NCI-H524 (cell line): Measurements from ENCODE around the gene UBE2D1.
A peak's percentile ranks its signal among the peaks of the same experiment; 100 is the strongest.

Source experiments
- DNase-seq, 2 experiments: peaks; one replicate each; lab custom pipeline; 2025; lab: John Stamatoyannopoulos, UW

The UBE2D1 gene

DNA sequence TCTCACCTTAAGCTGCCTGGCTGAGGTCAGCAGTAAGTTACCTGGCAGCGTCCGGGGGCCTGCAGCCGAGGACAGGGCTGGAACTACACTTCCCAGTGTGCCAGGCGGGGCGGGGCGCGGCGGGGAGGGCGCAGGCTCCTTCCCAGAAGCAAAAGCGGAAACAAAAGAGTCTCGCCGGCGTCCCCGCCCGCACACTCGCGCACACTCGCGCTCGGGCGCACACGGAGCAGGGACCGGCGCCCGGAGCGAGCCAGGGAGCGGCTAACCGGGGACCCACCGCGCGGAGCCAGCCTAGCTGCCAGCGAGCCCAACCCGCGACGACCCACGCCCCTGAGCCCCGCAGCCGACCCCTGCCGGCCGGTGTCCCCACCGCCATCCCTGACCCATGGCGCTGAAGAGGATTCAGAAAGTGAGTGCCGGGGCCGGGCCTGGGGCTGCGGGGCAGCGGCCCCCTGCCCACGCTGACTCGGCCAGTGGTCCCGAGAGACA is at the start of gene UBE2D1:
TSS of gene UBE2D1 (plus strand) at position 190 of the 489 bp plus-strand sequence. CDS start at position 386, 196 bp downstream.
- peak; percentile 16 to 41 for DNase-seq

DNA sequence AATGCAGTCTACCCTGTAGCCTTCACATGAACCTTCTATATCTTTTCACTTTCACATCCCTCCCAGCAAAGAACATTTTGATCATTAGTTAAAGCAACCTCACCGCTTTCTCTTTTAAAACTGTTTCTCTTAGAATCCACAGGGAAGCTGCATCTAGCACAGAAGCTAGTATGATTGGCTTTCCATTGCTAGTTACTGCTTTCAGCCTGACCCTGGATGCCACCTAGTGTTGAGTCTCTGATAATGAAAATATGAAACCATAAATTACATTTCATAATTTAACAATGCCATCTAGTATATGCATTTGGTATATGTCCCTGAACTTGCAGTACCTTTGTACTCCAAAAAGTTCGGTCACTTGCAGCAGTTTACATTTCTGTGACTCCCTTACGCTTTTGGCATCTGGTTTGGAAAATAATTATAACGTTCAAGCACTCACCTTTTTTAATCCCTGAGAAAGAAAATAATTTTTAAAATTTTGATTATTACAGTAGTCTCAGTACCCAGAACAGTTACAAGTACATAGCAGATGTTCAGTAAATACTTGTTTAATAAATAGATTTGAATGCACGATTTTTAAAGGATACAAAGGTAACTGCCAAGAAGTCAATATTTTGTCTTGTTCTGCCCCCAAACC is 43.1 kb upstream of the UBE2D1 start:
- peak in 1 of 2 experiments; percentile 11 for DNase-seq

DNA sequence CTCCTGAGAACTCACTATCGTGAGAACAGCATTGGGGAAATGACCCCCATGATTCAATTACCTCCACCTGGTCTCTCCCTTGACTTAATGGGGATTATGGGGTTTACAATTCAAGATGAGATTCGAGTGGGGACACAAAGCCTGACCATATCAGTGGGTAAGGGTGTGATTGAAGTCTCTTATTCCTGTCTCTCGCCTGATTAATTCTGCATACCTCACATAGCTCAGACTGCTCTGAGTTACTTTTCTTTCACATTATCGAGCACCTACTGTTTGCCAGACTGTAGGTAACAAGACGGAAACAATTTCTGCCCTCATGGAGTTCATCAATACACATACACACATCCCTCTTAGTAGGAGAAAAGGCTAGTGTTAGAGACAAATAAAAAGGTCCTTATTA is 40.8 kb upstream of the UBE2D1 start:
- DNase-seq, result peak in 1 of 2 experiments; percentile 2

DNA sequence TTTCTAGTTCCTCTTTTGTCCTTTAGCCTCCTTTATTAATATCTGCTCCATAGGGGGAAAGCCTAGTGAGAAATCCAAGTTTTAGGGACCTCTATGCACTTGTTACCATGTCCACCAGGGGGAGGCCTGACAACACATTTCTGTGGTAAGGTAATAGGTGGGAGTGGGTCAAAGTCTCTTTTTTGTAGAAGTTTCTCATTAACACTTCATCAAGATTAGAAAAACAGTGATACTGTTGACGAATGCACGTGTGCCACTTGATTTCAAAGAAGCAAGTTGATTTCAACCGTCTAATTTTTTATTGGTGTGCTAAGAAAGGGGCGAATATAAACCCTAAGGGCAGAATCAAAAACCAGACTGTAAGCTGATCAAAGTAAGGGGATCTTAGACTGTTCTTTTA is 35.2 kb upstream of the UBE2D1 start:
- peak in 1 of 2 experiments; percentile 32 for DNase-seq

DNA sequence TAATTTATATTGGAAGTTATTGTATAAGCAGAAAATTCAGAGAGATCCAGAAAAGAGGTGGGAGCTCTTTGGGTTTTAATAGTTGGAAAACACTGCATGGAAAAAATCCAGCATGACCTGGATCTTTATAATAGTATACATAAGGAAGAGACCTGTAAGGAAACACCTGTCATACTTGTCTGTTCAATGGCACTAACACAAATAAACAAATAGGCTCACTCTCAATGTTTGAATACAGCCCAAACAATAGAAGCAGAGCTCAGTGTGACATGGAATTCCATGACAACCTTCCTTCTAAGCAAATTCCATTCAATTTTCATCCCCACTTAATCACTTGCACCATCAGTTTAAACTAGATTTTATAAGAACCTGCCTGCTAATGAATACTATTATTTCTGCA is 34.1 kb upstream of the UBE2D1 start:
- DNase-seq, result no peak

DNA sequence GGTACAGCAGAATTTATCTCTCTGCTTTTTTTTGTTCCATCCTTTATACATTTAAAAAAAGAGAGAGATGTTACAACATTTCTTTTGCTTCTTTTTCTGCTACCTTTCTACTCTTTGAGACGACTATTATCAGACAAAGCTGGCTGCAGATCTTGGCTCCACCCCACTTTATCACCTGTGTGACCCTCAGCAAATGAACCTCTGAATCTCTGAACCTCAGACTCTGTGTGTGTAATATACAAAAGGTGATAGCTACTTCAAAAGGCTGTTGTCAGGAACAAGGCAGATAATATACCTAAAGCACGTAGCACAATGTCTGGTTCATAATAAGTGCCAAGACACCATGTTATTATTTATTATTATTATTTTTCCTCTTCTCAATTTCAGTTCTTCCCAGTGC is 32.6 kb upstream of the UBE2D1 start:
- DNase-seq, result no peak

DNA sequence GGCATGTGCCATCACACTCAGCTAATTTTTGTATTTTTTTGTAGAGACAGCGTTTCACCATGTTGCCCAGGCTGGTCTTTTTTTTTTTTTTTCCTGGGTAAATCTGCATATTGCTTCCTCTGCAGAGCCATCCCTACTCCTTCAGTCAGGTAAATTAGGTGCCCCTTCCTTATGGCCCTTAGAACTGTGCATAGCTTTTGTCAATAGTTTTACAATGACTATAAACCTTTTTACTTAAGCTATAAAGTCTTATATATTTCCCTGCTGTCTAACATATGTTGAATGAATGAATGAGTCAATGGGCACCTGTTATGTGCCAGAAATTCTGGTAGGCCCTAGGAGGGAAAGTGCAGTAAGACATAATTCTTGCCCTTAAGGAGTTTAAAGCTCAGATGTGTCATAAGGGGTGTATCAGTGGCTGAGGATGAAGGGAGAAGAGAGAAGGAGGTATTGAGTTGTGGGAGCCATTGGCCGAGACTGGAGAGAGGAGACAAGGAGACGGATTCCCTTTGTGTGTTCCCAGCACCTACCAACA is 30.6 kb upstream of the UBE2D1 start:
- DNase-seq, result no peak

DNA sequence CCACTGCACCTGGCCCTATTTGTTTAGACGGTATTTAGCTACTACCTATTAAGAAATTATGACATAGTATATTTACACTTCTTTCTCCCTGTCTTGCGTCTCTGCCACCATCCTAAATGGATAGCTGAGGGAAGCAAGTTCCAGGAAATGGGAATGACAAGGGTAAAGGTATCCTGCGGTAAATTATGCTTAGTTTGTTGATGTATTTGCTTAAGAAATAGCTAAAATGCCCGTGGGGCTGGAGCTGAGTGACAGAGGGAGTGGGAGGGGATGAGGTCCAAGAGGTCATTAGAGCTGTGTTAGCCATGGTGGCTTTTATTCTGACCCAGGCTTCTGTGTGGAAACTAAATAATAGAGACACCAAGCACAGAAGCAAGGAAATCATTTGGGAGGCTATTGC is 29.0 kb upstream of the UBE2D1 start:
- DNase-seq, result no peak

DNA sequence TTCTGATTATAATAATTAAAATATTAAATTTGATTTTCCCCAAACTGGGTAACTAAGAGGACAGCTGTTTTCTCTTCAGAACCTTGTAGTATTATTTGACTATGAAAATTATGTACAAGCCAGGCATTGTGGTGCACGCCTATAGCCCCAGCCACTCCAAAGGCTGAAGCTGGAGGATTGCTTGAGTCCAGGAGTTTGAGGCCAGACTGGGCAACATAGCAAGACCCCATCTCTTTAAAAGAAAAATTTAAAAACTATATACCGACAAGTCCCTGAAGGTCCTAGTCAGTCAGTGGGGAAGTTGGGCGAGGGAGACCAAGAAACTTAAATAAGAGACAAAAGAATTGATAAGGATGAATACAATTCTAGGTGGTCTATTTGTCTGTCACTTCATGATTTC is 27.1 kb upstream of the UBE2D1 start:
- no peak for DNase-seq

DNA sequence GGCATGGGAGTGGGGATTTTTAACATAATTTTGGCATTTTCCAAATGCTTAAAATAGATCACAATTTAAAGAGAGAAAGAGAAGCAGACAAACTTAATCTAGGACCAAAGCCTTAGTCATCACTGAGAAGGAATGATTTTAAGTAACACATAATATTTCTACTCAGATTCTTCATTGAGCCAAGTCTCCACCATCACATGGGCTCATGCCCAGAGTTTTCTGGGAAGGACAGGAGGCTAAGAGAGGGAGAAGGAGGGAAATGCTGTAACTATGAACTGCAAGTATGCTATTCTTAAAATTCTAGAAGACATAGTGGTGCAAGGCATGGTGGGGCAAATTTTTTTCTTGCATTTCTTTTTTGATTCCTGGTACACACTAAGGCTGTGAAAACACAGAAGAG is 23.8 kb upstream of the UBE2D1 start:
- DNase-seq, result no peak

DNA sequence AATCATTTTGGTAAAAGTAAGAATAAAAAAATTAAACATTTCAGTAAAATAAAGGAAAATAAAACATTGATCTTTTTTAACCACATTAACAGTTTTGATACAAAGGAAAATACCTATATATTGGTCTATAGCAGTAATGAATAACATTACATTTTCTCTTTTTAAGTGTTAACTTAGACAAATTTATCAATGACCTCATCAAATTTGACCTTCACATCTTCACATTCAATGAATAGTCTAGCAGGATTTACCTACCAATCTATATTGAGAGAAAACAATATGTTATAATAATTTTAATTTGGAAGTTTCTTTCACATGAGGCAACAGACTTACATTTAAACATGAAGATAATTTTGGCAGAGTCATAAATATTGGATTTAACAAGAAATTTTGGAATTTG is 17.9 kb upstream of the UBE2D1 start:
- DNase-seq, result no peak

DNA sequence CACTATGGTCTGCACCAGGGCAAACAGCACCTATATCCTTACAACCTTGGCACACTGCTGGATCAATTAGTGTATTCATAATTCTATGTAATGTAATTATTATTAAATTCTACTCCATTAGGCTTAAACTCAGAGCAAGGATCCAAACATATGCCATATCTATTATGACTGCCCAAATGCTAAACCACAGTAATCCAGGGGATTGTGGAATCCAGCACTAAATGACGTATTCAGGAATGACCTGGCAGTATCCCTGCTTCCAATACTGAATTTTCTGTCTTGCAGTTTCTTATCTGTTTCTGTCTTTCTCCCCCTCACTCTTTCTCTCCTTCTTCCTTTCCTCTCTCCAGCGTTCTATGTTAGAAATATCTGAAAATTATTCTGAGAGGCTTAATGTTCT is 16.5 kb upstream of the UBE2D1 start:
- DNase-seq, result peak in 1 of 2 experiments; percentile 8

DNA sequence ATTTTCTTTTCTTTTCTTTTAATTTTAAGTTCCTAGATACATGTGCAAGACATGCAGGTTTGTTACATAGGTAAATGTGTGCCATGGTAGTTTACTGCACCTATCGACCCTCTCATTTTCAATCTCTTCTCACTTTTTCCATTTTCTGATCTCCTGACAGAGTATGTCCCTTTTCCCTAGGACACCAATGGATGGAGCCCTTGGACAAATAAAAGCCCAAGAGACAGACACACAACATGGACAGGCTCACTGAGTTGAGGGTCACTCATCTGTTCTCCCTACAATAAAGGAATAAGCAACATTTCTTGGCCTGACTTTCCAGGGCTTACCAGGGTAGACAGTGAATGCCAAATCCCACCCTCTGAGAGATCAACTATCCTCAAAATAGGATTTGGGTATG is 15.2 kb upstream of the UBE2D1 start:
- no peak for DNase-seq

DNA sequence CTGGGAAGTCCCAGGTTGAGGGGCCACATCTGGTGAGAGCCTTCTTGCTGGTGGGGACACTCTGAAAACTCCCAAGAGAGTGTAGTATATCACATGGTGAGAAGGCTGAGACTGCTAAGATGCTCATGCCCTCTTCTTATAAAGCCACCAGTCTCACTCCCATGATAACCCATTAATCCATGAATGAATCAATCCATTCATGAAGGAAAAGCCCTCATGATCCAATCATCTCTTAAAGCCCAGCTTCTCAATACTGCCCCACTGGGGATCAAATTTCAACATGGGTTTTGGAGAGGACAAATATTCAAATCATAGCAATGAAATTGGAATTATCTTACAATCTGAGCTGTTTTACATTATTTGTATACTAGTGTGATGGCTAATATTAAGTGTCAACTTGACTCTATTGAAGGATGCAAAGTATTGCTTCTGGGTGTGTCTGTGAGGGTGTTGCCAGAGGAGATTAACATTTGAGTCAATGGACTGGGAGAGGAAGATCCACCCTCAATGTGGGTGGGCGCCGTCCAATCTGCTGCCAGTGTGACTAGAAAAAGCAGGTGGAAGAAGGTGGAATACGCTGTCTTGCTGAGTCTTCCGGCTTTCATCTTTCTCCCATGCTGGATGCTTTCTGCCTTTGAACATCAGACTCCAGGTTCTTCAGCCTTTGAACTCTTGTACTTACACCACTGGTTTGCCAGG is 14.3 kb upstream of the UBE2D1 start:
- no peak for DNase-seq

DNA sequence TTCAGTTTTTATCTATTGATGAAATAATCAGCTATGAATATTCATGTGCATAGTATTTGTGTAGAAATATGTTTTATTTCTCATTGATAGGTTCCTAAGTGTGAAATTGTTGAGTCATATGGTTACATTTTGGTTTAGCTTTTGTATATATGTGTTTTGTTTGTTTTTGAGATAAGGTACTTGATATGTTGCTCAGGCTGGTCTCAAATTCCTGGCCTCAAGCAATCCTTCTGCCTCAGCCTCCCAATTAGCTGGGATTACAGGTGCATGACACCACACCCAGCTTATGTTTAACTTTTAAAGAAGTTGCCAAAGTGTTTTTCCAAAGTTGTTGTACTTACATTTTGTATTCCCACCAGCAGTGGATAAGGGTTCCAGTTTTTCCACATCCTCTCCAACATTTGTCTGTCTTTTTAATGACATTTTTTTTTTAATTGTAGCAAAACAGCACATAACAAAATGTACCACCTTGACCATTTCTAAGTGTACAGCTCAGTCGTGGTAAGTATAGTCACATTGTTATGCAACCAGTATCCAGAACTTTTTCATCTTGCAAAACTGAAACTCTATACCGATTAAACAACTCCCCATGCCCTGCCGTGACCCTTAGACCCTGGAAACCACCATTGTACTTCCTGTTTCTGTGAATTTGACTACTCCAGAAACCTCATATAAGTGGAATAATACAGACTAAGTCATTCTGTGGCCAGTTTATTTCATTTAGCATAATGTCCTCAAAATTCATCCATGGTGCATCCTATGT is 12.6 kb upstream of the UBE2D1 start:
- DNase-seq, result no peak

DNA sequence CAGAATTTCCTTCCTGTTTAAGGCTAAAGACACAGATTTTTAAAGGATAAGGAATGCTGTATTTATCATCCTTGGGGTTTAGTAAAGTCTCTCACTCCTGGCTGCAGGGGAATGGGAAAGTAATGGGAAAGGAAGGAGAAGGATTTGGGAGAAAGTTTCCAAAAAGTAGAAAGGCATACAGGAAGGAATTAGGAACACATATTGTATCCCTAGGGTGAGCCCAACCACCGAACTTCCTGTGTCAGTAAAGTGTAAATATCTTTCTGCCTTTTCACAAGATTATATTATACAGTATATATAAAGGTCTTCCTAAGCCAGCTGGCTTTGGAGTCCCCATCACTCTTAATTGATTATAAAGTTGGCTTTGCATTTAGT is 12.0 kb upstream of the UBE2D1 start:
- no peak for DNase-seq

DNA sequence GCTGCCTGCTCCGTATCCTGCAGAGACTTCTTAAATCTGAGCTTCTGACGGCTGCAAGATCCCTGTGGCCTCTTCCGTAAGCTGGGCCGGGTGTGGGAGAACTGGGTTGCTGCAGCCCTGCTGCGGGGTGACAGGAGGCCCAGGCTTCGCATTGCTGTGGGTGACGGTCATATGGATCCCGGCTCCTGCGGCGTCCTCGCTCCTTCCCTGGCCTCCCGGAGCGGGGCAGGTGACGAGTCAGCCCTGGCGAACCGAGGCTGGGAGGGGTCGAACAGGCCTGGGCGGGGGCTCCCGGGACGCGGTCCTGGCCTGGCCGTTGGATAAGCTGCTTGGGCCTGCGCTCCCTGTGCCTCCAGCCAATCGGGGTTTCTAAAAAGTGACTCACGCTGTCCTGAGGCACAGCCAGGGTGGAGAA is 7.8 kb upstream of the UBE2D1 start:
- DNase-seq, result no peak

DNA sequence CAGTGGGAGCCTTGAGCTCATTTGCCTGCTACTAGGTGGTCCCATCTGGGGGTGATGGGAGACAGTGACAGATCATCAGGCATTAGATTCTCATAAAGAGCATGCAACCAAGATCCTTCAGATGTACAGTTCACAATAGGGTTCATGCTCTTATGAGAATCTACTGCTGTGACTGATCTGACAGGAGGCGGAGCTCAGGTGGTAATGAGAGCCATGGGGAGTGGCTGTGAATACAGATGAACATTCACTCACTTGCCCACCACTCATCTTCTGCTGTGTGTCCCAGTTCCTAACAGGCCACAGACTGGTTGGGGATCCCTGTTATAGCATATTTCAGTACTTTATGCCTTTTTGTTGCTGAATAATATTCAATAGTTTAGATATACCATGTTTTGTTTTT is 6.6 kb upstream of the UBE2D1 start:
- no peak for DNase-seq

DNA sequence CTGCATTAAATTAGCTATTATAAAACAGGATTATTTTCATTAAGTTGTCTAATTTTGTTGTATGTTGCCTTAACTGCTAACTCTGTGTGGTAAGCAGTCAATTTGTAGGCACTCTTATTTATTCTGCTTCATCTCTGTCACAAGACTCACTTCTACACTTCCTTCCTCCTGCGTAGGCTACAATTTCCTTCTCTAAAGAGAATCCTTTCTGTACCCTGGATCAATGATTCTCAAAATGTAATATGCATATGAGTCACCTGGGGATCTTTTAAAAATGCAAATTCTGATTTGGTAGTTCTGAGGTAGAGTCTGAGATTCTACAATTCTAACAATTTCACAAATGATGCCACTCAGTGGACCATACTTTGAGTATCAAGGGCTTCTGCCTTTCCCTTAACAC is 4.4 kb upstream of the UBE2D1 start:
- no peak for DNase-seq

DNA sequence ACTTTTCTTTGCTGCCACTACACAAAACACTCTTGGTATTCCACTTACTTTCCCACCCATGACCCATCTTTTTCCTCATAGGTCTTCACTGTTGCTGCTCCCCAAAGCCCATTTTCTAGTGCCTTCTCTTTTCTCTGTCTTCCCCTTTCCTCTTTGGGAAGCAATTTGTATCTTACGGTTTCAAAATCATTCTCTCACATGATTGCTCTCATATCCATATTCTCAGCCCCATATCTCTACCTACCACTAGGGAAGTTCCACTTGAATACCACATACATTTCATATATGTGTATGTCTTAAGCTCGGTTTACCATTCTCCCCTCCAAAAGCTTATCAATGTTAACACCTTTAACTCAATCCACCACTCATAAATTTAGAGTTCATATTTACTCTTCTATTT is 3.2 kb upstream of the UBE2D1 start:
- DNase-seq, result no peak

DNA sequence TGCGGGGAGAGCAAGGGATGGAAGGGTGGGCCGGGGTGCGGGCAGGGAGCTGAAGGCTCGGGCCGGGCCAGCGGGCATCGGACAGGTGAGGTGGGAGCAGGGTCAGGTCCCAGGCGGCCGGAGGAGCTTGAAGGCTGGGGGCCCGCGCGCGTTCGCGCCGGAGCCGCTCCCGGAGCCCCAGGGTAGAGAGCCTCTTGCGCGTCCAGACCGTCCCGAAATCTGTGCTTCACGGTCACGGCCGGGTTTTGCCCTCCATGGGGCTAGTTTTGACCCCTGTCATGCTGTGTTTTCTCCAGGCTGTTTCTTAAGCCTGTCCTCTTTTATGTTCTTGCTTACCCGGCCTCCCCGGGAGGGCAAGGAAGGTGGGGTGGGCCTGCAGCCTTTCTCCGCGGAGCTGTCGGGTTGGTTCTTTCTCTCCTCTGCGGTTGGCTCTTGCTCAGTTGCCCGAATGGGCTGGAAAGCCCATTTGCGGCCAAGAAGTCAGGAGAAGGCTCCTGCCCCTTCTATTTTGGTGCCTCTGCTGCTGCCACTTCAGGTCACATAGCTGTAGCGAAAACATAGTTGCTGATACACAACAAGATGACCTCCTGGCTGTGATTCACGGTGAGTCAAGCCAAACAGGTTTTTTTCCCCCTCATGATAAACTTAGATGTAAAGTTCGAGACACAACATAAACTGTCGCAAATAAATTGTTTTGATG is 650 bp downstream of the UBE2D1 start:
- no peak for DNase-seq

DNA sequence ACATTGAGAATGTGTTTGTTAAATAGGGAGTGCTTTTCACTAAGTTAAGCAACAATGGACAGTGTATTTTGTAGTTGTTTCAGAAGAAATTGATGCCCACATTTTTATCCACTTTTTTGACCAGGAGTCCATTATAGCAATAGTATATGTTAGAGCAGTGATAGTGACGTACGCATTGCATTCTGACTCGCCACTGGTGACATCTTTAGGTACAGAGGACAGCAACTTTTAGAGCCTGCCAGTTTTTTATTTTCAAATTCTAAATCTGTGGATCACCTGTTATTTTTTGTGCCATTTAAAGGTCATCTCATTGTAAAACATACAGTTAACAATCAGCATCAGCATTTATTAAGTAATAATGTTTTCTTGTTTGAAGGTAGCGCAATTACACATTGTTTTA is 1.4 kb downstream of the UBE2D1 start:
- no peak for DNase-seq
